Left cardiac atrium (tissue), 4 donors: ENCODE data around the gene OR2AG1. TPM values are rescaled to one million over a fixed set of nuclear protein-coding genes. Genes with fewer than 3 reads are reported as not detected.

Experiments used
- ATAC-seq, 2 donors: fragments of 200-7000 bp; cut with Tn5 transposase; one replicate each; pipeline ENCODE4 v1.9.1; 2020; ENCODE audit warnings: mild to moderate bottlenecking in 2 of 2, moderate library complexity in 2 of 2
- DNase-seq: peaks from one replicate; pipeline ENCODE4 v3.0.0-alpha.2; 2020
- intact Hi-C, 2 donors: fragments of 100-400 bp; cut with DNase I; formaldehyde crosslinking; loops; one replicate each; pipeline versions ENCODE4 v1.14.1 to v1.15.1; 2022 to 2023
- long read RNA-seq: library from polyadenylated mRNA; unstranded; transcript quantifications from one replicate; pipeline ENCODE4 v2.0.0, GENCODE V29; 2021
- total RNA-seq, 2 donors: library from RNA; stranded (reverse); fragmentation: NEBNext Ultra II Directional; extraction: Animal tissue kit (Norgen Biotek cat#: 25700); gene quantifications; one replicate each; pipeline ENCODE4 v1.2.1, GENCODE V29; 2021
- donor health status: DM: no; HTN: yes; CAD: no.
- donor health status: DM: no; HTN: yes; CAD: no; lungs with severe emphysema.
- donor health status: DM: yes; HTN: yes; CAD: no.
- donor health status: Dilated cardiomyopathy.

The OR2AG1 gene, protein sequence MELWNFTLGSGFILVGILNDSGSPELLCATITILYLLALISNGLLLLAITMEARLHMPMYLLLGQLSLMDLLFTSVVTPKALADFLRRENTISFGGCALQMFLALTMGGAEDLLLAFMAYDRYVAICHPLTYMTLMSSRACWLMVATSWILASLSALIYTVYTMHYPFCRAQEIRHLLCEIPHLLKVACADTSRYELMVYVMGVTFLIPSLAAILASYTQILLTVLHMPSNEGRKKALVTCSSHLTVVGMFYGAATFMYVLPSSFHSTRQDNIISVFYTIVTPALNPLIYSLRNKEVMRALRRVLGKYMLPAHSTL
- not detected for total RNA-seq
- long read RNA-seq: 0 reads

DNA sequence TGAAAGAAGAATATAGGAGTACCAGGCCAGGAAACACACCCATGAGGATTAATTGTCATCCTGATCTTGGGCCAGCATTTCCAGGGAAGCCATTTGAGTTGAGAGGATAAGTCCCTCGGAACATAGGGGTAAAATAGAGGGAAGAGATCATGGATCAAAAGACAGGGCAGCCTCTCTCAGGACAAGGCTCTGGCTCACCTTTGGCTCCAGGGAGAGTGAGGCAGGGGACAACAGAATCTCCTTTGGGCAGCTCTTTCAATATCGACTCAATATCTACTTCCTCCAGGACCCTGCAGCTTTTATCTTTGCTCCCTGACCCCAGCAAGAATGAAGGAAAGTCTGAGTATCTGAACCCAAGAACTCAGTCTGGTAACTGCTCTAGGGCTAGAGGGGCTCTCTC, at the start of gene OR2AG1:
OR2AG1 (plus strand) TSS at position 301 of the 400 bp plus-strand sequence. CDS start 2,018 bp downstream, outside the sequence.
- no peak for DNase-seq
- ATAC-seq: no peak
- intact Hi-C loops: no loop called here

DNA sequence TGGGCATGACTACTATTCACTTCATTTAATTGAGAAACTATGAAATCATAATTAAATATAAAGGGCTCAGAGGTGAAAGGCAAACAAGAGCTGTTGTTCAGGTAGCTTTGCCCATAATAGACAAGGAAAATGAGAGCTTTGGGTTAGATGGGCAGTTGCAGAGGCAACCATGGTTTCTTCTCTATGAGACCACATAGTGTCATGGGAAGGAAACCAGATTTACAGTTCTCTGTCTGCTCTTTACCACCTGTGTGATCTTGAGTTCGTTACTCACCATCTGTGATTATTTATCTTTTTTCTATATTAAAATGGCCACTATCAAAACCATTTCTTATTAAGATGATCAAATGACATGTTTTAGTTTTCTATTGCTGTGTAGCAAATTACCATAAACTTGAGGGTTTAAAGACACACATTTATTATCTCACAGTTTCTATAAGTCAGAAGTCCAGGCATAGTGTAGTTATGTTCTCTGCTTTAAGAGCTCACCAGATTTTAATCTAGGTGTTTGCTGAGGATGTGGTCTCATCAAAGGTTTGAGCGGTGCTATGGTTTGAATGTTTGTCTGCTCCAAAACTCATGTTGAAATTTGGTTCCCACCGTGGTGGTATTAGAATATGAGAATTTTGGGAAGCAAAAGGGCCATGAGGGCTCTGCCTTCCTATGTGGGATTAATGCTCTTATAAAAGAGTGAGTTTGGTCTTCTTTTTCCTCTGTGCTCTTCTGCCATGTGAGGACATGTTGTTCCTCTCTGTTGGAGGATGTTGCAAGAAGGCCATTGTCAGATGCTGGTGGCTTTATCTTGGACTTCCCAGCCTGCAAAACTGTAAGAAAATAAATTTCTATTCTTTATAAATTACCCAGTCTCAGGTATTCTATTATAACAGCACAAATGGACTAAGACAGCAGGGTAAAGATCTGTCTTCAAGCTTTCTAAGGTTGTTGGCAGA, 49.2 kb upstream of the OR2AG1 start:
- DNase-seq (no peak), ATAC-seq (no peak)
- intact Hi-C loops: no loop called here

DNA sequence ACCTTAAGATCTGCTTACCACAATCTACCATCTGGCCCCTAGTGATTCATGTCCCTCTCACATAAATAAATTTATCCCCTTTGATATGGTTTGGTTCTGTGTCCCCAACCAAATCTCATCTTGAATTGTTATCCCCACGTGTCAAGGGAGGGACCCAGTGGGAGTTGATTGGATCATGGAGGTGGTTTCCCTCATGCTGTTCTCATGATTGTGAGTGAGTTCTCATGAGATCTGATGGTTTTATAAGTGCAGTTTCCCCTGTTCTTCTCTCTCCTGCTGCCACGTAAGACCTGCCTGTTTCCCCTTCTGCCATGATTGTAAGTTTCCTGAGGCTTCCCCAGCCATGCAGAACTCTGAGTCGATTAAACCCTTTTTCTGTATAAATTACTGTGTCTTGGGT, 48.2 kb upstream of the OR2AG1 start:
- intact Hi-C loops: no loop called here
- ATAC-seq (no peak), DNase-seq (no peak)

DNA sequence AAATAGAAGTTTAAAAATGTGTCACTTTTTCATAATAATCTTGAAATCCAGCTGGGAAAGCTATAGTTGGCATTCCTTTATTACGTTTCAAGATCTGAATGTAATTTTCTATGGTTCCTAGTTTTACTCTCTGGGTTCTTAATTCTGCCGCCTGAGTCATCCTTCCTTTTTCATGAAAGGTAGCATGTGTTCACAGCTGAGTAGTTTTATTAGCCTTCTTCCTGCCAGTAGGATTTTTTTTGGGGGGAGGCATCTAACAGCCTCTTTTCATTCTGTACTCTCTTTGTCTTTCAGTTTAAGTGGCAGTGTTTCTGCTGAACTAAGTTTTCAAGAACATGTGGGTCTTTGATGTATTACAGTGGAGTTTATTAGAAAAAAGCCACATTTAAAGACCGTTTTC, 47.5 kb upstream of the OR2AG1 start:
- no peak for ATAC-seq
- DNase-seq: no peak
- intact Hi-C loops: no loop called here

DNA sequence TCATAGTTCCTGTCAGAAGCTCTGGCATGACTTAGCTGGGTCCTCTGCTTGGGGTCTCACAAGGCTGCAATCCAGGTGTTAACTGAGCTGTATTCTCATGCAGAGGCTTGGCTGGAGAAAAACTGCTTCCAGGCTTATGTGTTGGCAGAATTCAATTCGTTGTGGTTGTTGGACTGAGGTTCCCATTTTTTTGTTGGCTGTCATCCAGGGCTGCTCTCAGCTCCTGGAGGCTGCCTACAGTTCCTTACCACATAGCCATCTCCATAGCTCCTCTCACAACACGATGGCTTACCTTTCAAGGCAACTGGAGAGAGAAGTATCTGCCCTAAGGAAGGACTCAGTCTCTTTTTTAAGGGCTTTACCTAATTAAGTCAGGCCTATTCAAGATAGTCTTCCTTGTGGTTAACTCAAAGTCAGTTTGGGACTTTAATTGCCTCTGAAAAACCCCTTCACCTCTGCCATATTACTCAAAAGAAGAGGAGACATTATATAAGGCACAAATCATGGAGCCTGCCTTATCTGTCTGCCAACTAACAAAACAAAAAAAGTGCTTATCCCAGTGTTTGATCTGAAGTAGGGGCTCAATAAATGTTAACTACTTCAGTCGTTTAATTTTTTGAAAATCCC, 46.2 kb upstream of the OR2AG1 start:
- intact Hi-C loops: no loop called here
- no peak for DNase-seq
- ATAC-seq: no peak

DNA sequence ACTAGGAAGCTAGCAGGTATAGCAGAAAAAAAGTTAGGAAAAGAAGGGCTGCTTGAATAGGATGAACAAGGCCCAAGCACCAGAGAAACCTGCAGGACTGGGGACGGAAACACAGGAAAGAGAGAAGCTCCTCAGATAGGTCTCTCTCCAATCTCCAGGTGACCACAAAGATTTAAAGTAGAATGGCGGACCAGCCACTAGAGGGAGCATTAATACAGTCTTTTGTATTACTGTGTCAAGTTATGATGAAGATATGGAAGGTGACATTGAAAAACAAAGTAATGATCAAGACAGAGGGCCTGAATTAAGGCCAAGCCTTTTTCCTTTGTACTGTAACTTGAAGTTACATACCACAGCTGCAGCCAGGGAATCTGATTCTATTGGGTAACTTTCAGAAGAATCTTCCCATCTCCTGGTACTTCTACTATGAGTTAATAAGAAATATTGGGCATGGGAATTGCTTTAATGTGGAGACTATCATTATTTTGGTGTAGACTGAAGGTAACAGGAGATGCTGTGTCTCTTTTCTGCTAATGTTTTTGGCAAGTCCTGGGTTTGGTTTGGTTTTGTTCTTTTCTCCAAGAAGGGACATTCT, 44.9 kb upstream of the OR2AG1 start:
- DNase-seq (peak; percentile 23), ATAC-seq (peak; percentile 53 to 62)
- intact Hi-C loops: no loop called here

DNA sequence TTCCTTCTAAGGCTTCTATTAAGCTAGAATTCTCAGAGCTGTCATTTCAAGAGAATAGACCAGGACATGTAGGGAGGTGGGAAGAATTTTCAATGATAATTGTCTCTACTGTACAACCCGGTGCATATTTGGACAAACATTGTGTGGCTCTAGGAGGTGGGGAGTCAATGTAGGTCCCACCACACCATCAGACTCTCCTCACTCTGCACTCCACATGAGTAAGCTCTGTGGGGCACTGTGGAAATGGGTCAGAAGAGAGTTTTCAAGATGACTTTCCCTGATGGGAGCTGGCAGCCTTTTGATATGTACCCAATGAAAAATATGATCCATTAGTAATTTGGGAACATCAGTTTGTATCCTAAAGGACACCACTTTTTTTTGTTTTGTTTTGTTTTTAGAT, 44.2 kb upstream of the OR2AG1 start:
- ATAC-seq (no peak), DNase-seq (no peak)
- intact Hi-C loops: no loop called here

DNA sequence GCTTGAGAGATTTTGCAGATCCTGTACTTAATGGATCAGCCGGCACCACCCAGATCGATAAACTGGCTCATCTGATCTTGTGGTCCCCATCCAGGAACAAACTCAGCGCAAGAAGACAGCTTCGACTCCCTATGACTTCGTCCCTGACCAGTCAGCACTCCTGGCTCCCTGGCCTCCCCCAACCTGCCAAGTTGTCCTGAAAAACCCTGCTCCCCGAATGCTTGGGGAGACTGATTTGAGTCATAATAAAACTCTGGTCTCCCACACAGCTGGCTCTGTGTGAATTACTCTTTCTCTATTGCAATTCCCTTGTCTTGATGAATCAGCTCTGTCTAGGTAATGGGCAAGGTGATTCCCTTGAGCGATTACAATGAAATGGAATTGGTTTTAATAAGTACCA, 40.6 kb upstream of the OR2AG1 start:
- no peak for ATAC-seq
- DNase-seq: no peak
- intact Hi-C loops: no loop called here

DNA sequence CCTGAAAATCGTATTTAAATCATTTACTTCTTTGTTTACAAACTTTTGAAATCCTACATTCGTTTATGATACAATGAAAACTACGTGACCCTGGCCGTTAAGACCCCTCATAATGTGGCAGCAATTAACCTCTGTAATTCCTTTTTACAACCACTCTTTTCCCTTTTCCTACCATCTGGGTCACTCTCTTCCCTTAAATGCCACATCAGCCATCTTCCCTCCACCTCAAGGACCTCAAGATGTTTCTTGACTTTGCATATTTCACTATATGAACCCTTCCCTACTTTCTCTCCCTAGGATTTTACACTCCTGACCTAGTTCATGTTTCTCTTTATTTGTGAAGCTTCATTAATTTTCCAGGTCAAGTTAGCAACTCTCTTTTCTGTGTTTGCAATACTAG, 37.8 kb upstream of the OR2AG1 start:
- ATAC-seq (no peak), DNase-seq (no peak)
- intact Hi-C loops: no loop called here

DNA sequence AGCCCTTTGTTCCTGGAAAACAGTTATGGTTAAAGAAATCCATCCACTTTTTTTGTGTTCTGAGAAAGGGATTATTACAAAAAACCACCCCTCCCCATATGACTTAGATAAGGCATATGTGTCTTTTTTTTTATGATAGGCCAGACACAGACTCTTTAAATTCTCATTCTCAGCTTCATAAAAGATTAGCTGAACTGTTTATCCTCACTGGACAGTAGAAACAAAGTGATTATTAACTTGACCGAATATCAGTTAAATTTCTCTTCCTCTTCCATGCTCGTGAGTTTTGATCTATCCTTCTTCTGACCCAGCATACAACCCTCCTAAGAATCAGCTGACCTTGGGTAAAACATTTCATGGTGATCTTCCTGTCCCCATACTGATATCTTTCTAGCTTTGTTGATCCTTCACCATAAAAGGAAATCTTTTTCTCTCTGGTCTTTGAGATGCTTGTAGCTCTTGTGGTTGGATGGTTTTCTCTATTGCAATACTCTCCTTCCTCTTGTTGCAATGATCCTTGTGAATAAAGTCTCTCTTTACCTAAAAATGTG, 37.3 kb upstream of the OR2AG1 start:
- DNase-seq: no peak
- intact Hi-C loops: no loop called here
- ATAC-seq: no peak

DNA sequence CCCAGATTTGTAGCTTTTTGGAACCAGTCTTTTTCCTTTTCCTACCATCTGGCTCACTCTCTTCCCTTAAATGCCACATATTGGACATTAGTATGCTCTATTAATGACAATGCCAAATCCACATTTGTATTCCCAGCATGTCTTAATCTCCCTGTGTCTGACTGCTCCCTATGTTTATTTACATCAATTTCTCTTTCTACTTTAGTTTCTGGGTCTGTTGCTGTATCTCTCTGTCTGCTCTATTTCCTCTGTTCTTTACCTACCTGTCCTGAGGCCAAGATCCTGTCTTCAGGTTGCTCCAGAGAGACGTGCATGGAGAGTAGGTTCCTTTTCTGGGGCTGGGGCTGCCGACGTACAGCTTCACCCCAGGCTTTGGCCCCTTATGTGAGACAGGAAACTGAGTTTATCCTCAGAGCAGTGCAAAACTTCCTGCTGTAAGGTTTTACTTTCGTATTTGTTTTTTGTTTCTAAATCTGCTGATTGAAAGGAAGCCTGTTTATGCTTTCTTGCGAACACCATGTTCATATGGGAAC, 36.7 kb upstream of the OR2AG1 start:
- ATAC-seq: peak; percentile 38 to 53

DNA sequence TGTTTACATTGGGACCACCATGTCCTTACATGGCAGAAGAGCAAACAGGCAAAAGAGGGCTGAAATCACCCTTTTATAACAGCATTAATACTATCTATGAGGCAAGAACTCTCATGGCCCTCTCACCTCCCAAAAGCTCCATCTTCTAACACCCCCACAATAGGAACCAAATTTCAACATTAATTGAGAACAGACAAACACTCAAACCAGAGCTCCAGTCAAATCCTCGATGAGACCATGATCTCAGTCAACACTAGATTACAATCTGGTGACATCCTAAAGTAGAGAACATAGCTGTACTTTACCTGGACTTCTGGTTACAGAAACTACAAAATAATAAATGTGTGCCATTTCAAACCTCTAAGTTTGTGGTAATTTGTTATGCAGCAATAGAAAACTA, 36.2 kb upstream of the OR2AG1 start:
- DNase-seq: no peak
- ATAC-seq: no peak
- intact Hi-C loops: no loop called here

More for the DNA sequence above, 36.7 kb upstream of the OR2AG1 start:
- intact Hi-C loops: no loop called here
- no peak for DNase-seq

DNA sequence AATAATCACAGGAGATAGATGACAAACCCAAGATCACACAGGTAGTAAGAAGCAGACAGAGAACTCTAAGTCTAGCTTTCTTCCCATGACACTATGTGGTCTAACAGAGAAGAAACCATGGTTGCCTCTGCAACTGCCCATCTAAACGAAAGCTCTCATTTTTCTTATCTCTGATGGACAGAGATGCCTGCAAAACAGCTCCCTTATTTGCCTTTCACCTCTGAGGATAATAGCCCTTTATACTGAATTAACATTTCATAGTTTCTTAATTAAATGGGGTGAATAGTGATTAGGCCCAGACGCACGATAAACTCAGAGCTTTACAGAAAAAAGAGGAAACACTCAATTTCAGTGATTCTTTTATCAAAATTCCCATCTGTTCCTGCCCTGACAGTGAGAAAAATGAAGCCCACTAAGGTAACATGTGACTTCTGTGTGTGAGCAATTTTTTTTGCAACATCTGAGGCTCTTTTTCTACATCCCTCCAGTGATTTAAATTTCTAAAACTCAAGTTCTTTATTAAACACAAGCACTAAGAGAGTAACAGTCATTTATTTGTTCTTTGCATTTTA, 35.6 kb upstream of the OR2AG1 start:
- no peak for DNase-seq
- no peak for ATAC-seq
- intact Hi-C loops: no loop called here

DNA sequence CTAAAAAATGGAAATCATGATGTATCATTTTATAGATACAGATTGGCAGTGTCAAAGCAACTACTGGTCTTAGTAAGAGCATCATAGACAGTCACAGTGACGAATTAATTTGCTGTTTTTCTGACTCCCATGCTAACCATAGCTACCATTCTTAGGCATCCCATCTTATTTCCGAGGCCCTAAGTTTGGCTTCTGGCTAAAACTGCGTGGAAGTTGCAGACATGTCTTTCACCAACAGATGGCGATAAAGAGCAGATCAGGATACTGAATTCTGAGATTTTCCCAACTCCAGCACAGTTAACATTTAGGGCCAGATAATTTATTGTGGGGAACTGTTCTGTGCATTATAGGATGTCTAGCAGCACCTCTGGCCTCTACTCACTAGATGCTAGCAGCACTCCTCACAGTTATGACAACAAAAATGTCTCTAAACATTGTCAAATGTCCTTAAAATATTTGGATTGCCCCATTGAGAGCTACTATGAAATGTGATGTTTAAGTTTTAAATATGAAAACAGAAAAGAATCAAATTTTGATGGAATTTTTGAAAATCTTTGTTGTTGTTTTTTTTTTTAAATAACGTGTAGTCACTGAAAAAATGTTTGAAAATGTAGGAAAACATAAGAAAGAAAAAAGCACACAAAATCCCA, 27.4 kb upstream of the OR2AG1 start:
- DNase-seq: no peak
- ATAC-seq: peak; percentile 20 to 34
- intact Hi-C loops: no loop called here

DNA sequence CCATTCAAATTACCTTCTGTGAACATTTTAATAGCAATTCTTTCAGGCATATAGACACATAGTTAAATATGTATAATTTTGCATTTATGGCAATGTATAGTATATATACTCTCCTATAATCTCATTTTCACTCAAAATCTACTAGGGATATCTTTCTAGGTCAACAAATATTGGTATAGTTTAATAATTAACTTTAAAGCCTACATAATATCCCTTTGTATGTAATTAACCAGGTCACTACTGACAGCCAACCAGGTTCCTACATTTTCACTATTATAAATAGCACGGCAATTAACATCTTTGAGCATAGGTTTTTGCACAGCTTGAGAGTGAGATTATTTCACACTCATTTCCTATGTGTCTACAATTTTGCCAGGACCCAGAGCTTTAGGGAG, 26.9 kb upstream of the OR2AG1 start:
- ATAC-seq: no peak
- no peak for DNase-seq
- intact Hi-C loops: no loop called here

DNA sequence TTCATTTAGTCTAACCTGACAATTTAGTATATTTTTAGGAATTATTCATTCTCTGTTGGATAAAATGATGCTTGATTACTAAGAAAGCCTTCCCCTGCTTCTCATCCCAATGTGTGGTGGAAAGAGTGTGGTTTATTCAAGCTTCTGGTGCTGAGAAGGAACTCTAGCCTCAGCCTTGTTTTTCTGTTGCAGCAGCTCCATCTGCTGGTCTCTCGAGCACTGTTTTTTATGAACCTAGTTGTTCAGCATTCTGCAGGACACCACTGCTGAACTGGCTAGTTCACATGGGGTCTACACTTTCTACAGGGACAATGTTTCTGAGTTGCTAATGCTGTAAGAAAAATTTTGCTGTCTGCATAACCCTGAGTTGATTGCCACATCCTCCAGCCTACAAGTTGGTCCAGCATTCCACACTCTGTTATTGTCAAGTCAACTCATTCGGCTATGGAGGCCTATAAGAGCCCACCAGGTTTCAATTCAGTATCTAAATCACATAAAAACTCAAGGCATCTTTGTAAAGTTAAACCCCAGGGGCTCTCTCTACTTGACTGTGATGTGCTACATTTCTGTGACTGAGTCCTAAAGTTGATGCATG, 25.4 kb upstream of the OR2AG1 start:
- peak; percentile 65 to 84 for ATAC-seq

DNA sequence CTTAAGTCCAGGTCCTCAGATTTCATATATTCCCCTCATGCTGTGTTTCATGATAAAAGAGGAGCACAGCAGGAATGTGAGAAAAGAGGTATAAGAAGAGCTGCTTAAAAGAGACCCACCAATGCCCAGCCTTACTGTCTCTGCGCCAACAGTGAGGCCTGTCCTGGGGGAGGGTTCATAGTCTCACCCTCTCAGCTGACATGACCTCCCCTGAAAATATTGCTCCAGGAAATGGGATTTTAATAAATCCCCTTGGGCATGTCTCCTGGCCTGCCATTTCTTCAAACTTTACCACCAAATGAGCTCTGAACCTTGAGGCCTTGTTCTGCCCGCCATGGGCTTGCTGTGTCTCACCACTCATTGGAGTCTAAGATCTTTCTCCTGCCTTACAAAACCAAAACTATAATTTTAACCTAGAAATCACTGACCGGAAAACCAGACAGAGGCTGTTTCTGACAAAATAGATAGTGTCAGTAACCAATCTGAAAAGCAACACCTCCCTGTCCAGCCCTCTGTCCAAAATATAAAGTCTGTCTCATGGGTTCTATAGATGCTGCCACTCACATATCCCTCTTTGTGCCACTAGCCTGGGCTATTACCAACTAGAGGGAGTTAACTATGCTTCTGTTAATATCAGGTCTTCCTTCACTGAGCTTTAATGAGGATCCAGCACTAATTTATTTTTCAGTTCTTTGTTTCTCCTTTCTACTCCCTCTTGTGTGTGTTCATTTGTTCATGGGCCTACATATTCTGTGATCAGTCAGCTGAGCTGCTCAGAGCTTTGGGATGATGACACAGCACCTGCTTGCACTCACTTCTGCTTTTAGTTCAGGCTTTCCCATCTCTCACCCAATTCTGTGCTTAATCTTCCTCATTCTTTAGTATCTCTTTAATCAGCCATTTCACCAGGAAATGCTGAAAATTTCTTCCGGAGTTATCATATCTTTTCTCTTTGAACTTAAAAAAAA, 10.6 kb upstream of the OR2AG1 start, which contains the start of gene OR2AG2:
OR2AG2 (minus strand) TSS at position 51 of the 968 bp plus-strand sequence. CDS start 3,019 bp downstream, outside the sequence.
- intact Hi-C loops: no loop called here
- ATAC-seq (peak in 1 of 2 donors; percentile 60), DNase-seq (no peak)

More for the DNA sequence above, 25.4 kb upstream of the OR2AG1 start:
- DNase-seq: peak; percentile 44
- intact Hi-C loops: no loop called here
